ENCODE data around the gene HSD3B2. TPM values are rescaled to one million over a fixed set of nuclear protein-coding genes. Genes with fewer than 3 reads are reported as not detected.

The HSD3B2 gene
- total RNA-seq (0.42 TPM), polyA plus RNA-seq (0.80 TPM)
- long read RNA-seq, donor 1: 0 reads
- long read RNA-seq, donor 2: 0 reads
- long read RNA-seq, donor 3: 0 reads
- long read RNA-seq, donor 4: 0 reads
- long read RNA-seq, donor 5: 0 reads
- long read RNA-seq, donor 6: 0 reads
- long read RNA-seq, donor 7: 0 reads
- long read RNA-seq, donor 8: 0 reads
- long read RNA-seq, donor 9: 0 reads
- long read RNA-seq, donor 10: 0 reads

- H3K27ac ChIP-seq (ENCODE audit: low read depth in 1 of 2, low read length in 1 of 2): no peak within 1 kb of the TSS
- H3K9me3 ChIP-seq (ENCODE audit: control insufficient read depth in 2 of 2, insufficient read depth in 1 of 2, low read length in 1 of 2): no peaks in the 10 kb centered on the region
- WGBS: 89% methylated on average over 2 of the region's 2 CpGs
- no peaks in the 10 kb centered on the region for H3K36me3 ChIP-seq (ENCODE audit: control insufficient read depth in 2 of 2, insufficient read depth in 2 of 2, low read length in 1 of 2)
- H3K4me1 ChIP-seq (ENCODE audit: control insufficient read depth in 2 of 2, insufficient read depth in 2 of 2, low read length in 2 of 2): no peaks in the 10 kb centered on the region
- H3K4me3 ChIP-seq (ENCODE audit: low read length in 2 of 2): no peak within 1 kb of the TSS
- no peak for DNase-seq (ENCODE audit: low read depth in 6 of 9, low spot score in 9 of 9)
- no peaks in the 10 kb centered on the region for H3K27me3 ChIP-seq (ENCODE audit: control insufficient read depth in 2 of 2, insufficient read depth in 1 of 2, low read length in 1 of 2)
These were observed at the start of gene HSD3B2 for GRCh38 chr1:119414950-119415349. TSS of gene HSD3B2 (plus strand) at chr1:119415150. CDS start at chr1:119415420, 270 bp downstream.

DNA sequence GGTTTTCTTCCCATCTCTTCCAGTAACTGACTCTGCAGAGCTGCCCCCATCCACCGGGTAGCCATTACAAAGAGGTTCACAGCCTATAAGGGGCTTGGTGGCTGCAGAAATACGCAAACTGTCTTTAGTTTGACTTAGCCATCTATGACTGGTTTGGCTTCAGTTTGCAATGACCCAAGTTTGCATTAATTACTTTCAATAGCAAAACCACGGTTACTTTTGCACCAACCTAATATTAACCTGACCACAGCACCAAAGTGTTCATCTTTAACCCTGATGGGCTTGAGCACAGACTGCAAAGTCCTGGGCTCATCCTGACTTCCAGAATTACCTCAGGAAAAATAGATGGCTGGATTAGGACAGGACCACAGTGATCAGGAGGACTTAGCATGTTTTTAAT lies 48.5 kb upstream of the HSD3B2 start:
- no peaks in the 10 kb centered on the region for H3K9me3 ChIP-seq (ENCODE audit: control insufficient read depth in 2 of 2, insufficient read depth in 1 of 2, low read length in 1 of 2)
- H3K4me3 ChIP-seq (ENCODE audit: low read length in 2 of 2): no peak overlapping the region
- no peaks in the 10 kb centered on the region for H3K27me3 ChIP-seq (ENCODE audit: control insufficient read depth in 2 of 2, insufficient read depth in 1 of 2, low read length in 1 of 2)
- WGBS: 94% methylated on average over 3 of the region's 3 CpGs
- no peak for DNase-seq (ENCODE audit: low read depth in 6 of 9, low spot score in 9 of 9)
- no peaks in the 10 kb centered on the region for H3K36me3 ChIP-seq (ENCODE audit: control insufficient read depth in 2 of 2, insufficient read depth in 2 of 2, low read length in 1 of 2)
- no peak overlapping the region for H3K27ac ChIP-seq (ENCODE audit: low read depth in 1 of 2, low read length in 1 of 2)
- H3K4me1 ChIP-seq (ENCODE audit: control insufficient read depth in 2 of 2, insufficient read depth in 2 of 2, low read length in 2 of 2): no peaks in the 10 kb centered on the region

DNA sequence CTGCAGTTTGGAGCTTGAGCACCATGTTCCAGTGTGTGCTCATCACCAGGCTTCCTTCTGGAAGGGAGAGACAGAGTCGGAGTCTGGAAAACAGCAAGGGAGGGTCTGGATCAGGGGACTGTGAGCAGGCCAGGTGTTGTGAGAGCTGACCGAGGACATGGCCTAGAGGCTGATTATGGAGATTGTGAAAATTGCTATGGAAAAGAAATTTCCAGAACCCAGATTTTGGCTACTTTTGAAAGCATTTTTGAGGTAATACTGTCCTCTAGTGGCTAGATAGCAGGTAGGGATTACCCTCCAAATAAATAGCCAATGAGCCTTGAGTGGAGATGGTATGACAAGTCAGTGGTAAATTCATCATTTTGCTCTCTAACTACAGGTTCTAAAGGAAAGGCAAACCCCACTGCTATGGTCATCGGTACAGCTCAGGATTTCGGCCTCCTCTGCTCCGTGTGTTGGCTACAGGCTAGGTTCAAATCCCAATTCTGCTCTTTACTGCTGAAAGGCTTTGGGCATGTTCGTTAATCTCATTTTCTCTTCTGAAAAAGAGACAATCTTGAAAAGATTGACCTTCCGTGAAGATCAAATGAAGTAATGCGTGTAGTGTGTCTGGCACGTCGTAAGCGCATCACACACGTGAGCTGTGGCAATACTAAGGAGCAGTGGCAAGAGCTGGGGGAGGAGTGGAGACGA lies 47.4 kb upstream of the HSD3B2 start:
- whole genome bisulfite sequencing: 83% methylated on average over 13 of the region's 13 CpGs
- Histone ChIP-seq H3K27ac (ENCODE audit: low read depth in 1 of 2, low read length in 1 of 2) (no peak overlapping the region), H3K36me3 (ENCODE audit: control insufficient read depth in 2 of 2, insufficient read depth in 2 of 2, low read length in 1 of 2) (no peaks in the 10 kb centered on the region), H3K4me3 (ENCODE audit: low read length in 2 of 2) (no peak overlapping the region), H3K9me3 (ENCODE audit: control insufficient read depth in 2 of 2, insufficient read depth in 1 of 2, low read length in 1 of 2) (no peaks in the 10 kb centered on the region), H3K27me3 (ENCODE audit: control insufficient read depth in 2 of 2, insufficient read depth in 1 of 2, low read length in 1 of 2) (no peaks in the 10 kb centered on the region), H3K4me1 (ENCODE audit: control insufficient read depth in 2 of 2, insufficient read depth in 2 of 2, low read length in 2 of 2) (no peaks in the 10 kb centered on the region)
- DNase-seq (ENCODE audit: low read depth in 6 of 9, low spot score in 9 of 9): peak in 2 of 9 donors; percentile 3 to 8

DNA sequence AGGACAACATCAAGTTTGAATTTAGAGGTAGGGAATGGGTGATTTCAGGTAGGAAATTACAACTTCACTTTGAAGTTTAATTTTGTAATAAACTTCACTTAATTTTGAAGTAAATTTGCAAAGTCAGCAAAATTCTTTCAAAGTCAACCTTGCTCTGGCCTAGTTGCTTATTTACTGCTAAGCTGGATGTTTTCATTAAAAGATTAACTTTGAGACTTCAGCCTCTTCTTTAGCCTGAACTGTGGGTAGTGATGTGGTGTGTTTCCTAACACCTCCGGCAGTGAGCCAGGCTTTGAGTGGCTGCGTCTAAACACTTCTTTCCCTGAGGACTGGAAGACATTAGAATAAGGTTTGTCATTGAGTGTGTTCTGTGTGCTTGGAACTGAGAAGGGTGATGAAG lies 46.4 kb upstream of the HSD3B2 start, which contains the start of gene HAO2:
Gene HAO2 (plus strand): TSS at position 232 of the 400 bp plus-strand sequence. CDS start 12,301 bp downstream, outside the sequence.
- DNase-seq (ENCODE audit: low read depth in 6 of 9, low spot score in 9 of 9): no peak
- 98% methylated on average over 2 of the region's 2 CpGs for WGBS
- no peak within 1 kb of the TSS for H3K4me3 ChIP-seq (ENCODE audit: low read length in 2 of 2)

DNA sequence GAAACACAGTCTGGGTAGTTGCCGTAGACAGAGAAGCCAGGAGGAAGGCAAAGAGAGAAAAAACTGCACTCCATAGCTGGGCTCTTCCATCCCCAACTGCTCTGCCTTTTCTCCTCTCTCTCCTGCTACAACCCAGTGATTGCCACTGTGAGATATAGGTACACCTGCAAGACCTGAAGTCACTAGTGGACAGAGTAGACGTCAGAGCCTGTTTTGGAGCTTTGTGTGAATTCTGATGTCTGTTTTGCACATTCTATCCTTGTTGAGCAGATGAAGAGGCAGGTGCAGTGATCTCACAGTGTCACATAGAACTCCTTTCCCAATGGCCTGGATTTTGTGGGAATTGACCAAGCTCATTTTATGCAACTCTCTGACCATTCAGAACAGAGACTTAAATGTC lies 44.2 kb upstream of the HSD3B2 start:
- Histone ChIP-seq H3K27me3 (ENCODE audit: control insufficient read depth in 2 of 2, insufficient read depth in 1 of 2, low read length in 1 of 2) (no peaks in the 10 kb centered on the region), H3K9me3 (ENCODE audit: control insufficient read depth in 2 of 2, insufficient read depth in 1 of 2, low read length in 1 of 2) (no peaks in the 10 kb centered on the region), H3K27ac (ENCODE audit: low read depth in 1 of 2, low read length in 1 of 2) (no peak overlapping the region), H3K36me3 (ENCODE audit: control insufficient read depth in 2 of 2, insufficient read depth in 2 of 2, low read length in 1 of 2) (no peaks in the 10 kb centered on the region), H3K4me3 (ENCODE audit: low read length in 2 of 2) (no peak overlapping the region), H3K4me1 (ENCODE audit: control insufficient read depth in 2 of 2, insufficient read depth in 2 of 2, low read length in 2 of 2) (peaks cover 0 to 3% of the 10 kb centered on the region in 2 donors)
- DNase-seq (ENCODE audit: low read depth in 6 of 9, low spot score in 9 of 9): no peak
- whole genome bisulfite sequencing: 90% methylated on average over 2 of the region's 2 CpGs

More for the DNA sequence above, 46.4 kb upstream of the HSD3B2 start, which contains the start of gene HAO2:
- Histone ChIP-seq H3K9me3 (ENCODE audit: control insufficient read depth in 2 of 2, insufficient read depth in 1 of 2, low read length in 1 of 2) (no peaks in the 10 kb centered on the region), H3K27ac (ENCODE audit: low read depth in 1 of 2, low read length in 1 of 2) (no peak within 1 kb of the TSS), H3K36me3 (ENCODE audit: control insufficient read depth in 2 of 2, insufficient read depth in 2 of 2, low read length in 1 of 2) (no peaks in the 10 kb centered on the region), H3K27me3 (ENCODE audit: control insufficient read depth in 2 of 2, insufficient read depth in 1 of 2, low read length in 1 of 2) (no peaks in the 10 kb centered on the region), H3K4me1 (ENCODE audit: control insufficient read depth in 2 of 2, insufficient read depth in 2 of 2, low read length in 2 of 2) (no peaks in the 10 kb centered on the region)

DNA sequence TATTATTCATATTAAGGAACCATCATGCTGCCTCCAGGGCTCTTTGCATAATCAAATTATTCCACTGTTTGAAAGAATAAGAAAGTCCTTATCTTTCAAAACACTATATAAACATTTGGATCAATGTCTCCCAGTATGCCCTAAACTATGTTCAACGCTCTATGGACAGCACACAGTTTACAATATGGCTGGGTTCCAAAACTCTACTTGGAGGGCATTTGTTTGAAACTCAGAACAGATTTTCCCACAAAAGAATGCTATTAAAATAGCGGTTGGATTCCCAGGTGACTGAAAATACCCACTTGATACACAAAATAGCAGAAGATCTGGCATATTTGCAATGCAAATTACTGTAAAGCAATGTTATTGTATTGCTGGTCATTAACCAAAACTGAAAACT lies 43.1 kb upstream of the HSD3B2 start:
- H3K9me3 ChIP-seq (ENCODE audit: control insufficient read depth in 2 of 2, insufficient read depth in 1 of 2, low read length in 1 of 2): no peaks in the 10 kb centered on the region
- H3K27me3 ChIP-seq (ENCODE audit: control insufficient read depth in 2 of 2, insufficient read depth in 1 of 2, low read length in 1 of 2): no peaks in the 10 kb centered on the region
- H3K27ac ChIP-seq (ENCODE audit: low read depth in 1 of 2, low read length in 1 of 2): no peak overlapping the region
- peaks cover 0 to 3% of the 10 kb centered on the region in 2 donors for H3K4me1 ChIP-seq (ENCODE audit: control insufficient read depth in 2 of 2, insufficient read depth in 2 of 2, low read length in 2 of 2)
- H3K36me3 ChIP-seq (ENCODE audit: control insufficient read depth in 2 of 2, insufficient read depth in 2 of 2, low read length in 1 of 2): no peaks in the 10 kb centered on the region
- 86% methylated on average over 2 of the region's 2 CpGs for WGBS
- H3K4me3 ChIP-seq (ENCODE audit: low read length in 2 of 2): no peak overlapping the region
- DNase-seq (ENCODE audit: low read depth in 6 of 9, low spot score in 9 of 9): no peak

- no peaks in the 10 kb centered on the region for H3K27me3 ChIP-seq (ENCODE audit: control insufficient read depth in 2 of 2, insufficient read depth in 1 of 2, low read length in 1 of 2)
- no peak for DNase-seq (ENCODE audit: low read depth in 6 of 9, low spot score in 9 of 9)
- no peak overlapping the region for H3K27ac ChIP-seq (ENCODE audit: low read depth in 1 of 2, low read length in 1 of 2)
- no peak overlapping the region for H3K4me3 ChIP-seq (ENCODE audit: low read length in 2 of 2)
- H3K4me1 ChIP-seq (ENCODE audit: control insufficient read depth in 2 of 2, insufficient read depth in 2 of 2, low read length in 2 of 2): peaks cover 0 to 3% of the 10 kb centered on the region in 2 donors
- no peaks in the 10 kb centered on the region for H3K9me3 ChIP-seq (ENCODE audit: control insufficient read depth in 2 of 2, insufficient read depth in 1 of 2, low read length in 1 of 2)
- H3K36me3 ChIP-seq (ENCODE audit: control insufficient read depth in 2 of 2, insufficient read depth in 2 of 2, low read length in 1 of 2): no peaks in the 10 kb centered on the region
- 29% methylated on average over 6 of the region's 6 CpGs for WGBS
These were observed 42.4 kb upstream of the HSD3B2 start for GRCh38 chr1:119372503-119373086.

GRCh38 chr1:119373465-119373864 lies 41.5 kb upstream of the HSD3B2 start:
- Histone ChIP-seq H3K9me3 (ENCODE audit: control insufficient read depth in 2 of 2, insufficient read depth in 1 of 2, low read length in 1 of 2) (no peaks in the 10 kb centered on the region), H3K4me3 (ENCODE audit: low read length in 2 of 2) (no peak overlapping the region), H3K27me3 (ENCODE audit: control insufficient read depth in 2 of 2, insufficient read depth in 1 of 2, low read length in 1 of 2) (no peaks in the 10 kb centered on the region), H3K27ac (ENCODE audit: low read depth in 1 of 2, low read length in 1 of 2) (no peak overlapping the region), H3K4me1 (ENCODE audit: control insufficient read depth in 2 of 2, insufficient read depth in 2 of 2, low read length in 2 of 2) (peaks cover 0 to 3% of the 10 kb centered on the region in 2 donors), H3K36me3 (ENCODE audit: control insufficient read depth in 2 of 2, insufficient read depth in 2 of 2, low read length in 1 of 2) (no peaks in the 10 kb centered on the region)
- no peak for DNase-seq (ENCODE audit: low read depth in 6 of 9, low spot score in 9 of 9)
- WGBS: 85% methylated on average over 2 of the region's 2 CpGs

- H3K4me3 ChIP-seq (ENCODE audit: low read length in 2 of 2): no peak overlapping the region
- peaks cover 0 to 3% of the 10 kb centered on the region in 2 donors for H3K4me1 ChIP-seq (ENCODE audit: control insufficient read depth in 2 of 2, insufficient read depth in 2 of 2, low read length in 2 of 2)
- no peaks in the 10 kb centered on the region for H3K27me3 ChIP-seq (ENCODE audit: control insufficient read depth in 2 of 2, insufficient read depth in 1 of 2, low read length in 1 of 2)
- H3K9me3 ChIP-seq (ENCODE audit: control insufficient read depth in 2 of 2, insufficient read depth in 1 of 2, low read length in 1 of 2): no peaks in the 10 kb centered on the region
- DNase-seq (ENCODE audit: low read depth in 6 of 9, low spot score in 9 of 9): no peak
- 71% methylated on average over 4 of the region's 4 CpGs for WGBS
- H3K36me3 ChIP-seq (ENCODE audit: control insufficient read depth in 2 of 2, insufficient read depth in 2 of 2, low read length in 1 of 2): no peaks in the 10 kb centered on the region
- no peak overlapping the region for H3K27ac ChIP-seq (ENCODE audit: low read depth in 1 of 2, low read length in 1 of 2)
These were observed 40.6 kb upstream of the HSD3B2 start for GRCh38 chr1:119374208-119374874.

Measured in thymus (tissue), 14 donors.